ENCODE measurements around the gene PLCL2. TPM values are rescaled to one million over a fixed set of nuclear protein-coding genes. Genes with fewer than 3 reads are reported as not detected.
A peak's percentile ranks its signal among the peaks of the same experiment; 100 is the strongest.

The PLCL2 gene
- total RNA-seq (10 to 100 TPM; 10.5 to 16.7 TPM), polyA plus RNA-seq (1 to 10 TPM; 2.1 to 3.4 TPM)
- long read RNA-seq, donor 1, full-length matches to known transcripts: 1 of 10 reads
- long read RNA-seq, donor 1, partial matches to known transcripts: 3 of 10 reads
- long read RNA-seq, donor 1, other reads (novel, unspliced or antisense): 6 of 10 reads
- long read RNA-seq, donor 2, full-length matches to known transcripts: 9 of 20 reads
- long read RNA-seq, donor 2, partial matches to known transcripts: 1 of 20 reads
- long read RNA-seq, donor 2, other reads (novel, unspliced or antisense): 10 of 20 reads

DNA sequence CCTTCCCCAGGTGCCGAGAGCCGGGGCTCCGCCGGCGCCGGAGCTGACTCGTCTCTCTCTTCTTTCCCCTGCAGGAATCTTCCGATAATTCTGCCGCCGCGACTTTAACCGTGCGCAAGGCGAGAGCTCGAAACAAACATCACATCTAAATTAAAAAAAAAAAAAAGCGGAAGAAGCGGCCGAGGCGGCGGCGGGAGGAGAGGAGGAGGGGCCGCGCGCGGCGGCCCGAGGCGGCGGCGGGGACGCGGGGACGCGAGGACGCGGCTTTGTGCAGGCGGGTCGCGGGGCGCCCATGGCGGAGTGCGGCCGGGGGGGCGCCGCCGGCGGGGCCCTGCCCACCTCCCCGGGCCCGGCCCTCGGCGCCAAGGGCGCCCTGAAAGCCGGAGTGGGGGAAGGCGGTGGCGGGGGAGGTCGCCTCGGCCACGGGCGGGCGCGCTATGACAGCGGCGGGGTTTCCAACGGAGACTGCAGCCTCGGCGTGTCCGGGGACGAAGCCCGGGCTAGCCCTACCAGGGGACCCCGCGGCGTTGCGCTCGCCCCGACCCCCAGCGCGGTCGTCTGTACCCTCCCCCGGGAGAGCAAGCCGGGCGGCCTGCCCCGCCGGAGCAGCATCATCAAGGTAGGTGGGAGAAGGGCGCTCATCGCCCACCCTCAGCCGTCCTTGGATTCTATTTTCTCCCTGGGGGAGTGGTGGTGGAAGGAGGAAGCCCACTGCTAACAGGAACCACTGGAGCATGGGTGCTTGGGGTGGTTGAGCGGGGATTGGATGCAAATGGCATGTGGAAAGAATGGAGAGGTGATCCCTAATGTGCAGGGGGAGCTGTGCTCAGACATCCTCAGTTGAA is at the start of gene PLCL2:
Gene PLCL2, plus strand, starts transcription at position 208 of the 845 bp plus-strand sequence. Its CDS starts 85 bp downstream, at position 293.
- Histone ChIP-seq H3K27ac (ENCODE audit: low read depth in 1 of 2, low read length in 2 of 2) (peak within 1 kb of the TSS; percentile 6 to 43), H3K27me3 (ENCODE audit: control insufficient read depth in 1 of 2, insufficient read depth in 2 of 2, low read length in 1 of 2) (no peaks in the 10 kb centered on the region), H3K4me3 (ENCODE audit: low read length in 2 of 2) (peak within 1 kb of the TSS; percentile 59 to 96), H3K9me3 (ENCODE audit: control insufficient read depth, low read length) (no peaks in the 10 kb centered on the region), H3K36me3 (ENCODE audit: control insufficient read depth in 1 of 2, insufficient read depth in 2 of 2, low read length in 1 of 2) (no peaks in the 10 kb centered on the region), H3K4me1 (ENCODE audit: control insufficient read depth in 1 of 2, insufficient read depth in 2 of 2, low read length in 2 of 2) (peaks cover 0 to 3% of the 10 kb centered on the region in 2 donors)
- intact Hi-C loops (cut with DNase I): loop anchor here (5.0 to 10.0 kb wide), 2 partner anchors 147 to 280 kb away; partner anchors contain the start of gene DAZL (in 2 of the 2)
- ATAC-seq (ENCODE audit: low FRiP score) (peak; percentile 62), DNase-seq (peak; percentile 69 to 82)
- WGBS, 2 donors: 0 to 1% methylated on average over 39 to 87 of the region's 87 CpGs

DNA sequence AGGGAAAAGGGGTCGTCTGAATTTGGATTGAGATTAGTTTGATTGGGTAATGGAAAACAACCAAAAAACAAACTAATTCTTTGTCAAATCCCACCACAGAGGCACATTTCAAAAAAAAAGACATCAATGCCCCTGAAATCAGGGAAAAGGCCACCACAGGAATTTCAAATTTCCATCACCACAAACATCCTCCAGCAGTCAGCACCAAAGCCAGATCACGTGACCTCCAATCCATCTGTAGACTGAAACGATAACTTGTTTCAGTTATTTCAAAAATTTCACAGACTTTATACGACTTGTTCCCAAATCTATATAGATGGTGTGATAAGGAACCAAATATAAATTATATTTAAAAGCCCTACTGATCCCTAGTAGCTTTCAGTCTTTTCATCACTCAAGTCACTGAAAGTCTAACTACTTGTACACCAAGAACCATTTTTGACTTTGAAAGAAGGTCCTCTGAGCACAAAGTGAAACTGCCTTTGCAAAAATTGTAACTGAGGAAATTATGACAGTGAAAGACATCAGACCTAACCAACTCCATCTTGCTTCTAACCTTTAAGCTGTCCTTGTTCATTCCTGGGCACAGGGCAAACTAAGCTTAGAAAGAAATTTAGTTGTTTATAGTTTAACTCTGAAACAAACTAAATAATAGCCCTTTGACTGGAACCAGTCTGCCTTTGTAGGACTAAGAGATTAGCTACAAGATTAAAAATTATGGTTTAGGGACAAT is 48.1 kb upstream of the PLCL2 start:
- H3K4me1 ChIP-seq (ENCODE audit: control insufficient read depth in 1 of 2, insufficient read depth in 2 of 2, low read length in 2 of 2): no peaks in the 10 kb centered on the region
- ATAC-seq (ENCODE audit: low FRiP score): no peak
- WGBS, 2 donors: 35 to 49% methylated on average over 4 of the region's 4 CpGs
- H3K27ac ChIP-seq (ENCODE audit: low read depth in 1 of 2, low read length in 2 of 2): no peak overlapping the region
- no peak for DNase-seq
- intact Hi-C loops (cut with DNase I): no loop called here
- no peak overlapping the region for H3K4me3 ChIP-seq (ENCODE audit: low read length in 2 of 2)
- no peaks in the 10 kb centered on the region for H3K27me3 ChIP-seq (ENCODE audit: control insufficient read depth in 1 of 2, insufficient read depth in 2 of 2, low read length in 1 of 2)
- H3K9me3 ChIP-seq (ENCODE audit: control insufficient read depth, low read length): no peaks in the 10 kb centered on the region
- no peaks in the 10 kb centered on the region for H3K36me3 ChIP-seq (ENCODE audit: control insufficient read depth in 1 of 2, insufficient read depth in 2 of 2, low read length in 1 of 2)

DNA sequence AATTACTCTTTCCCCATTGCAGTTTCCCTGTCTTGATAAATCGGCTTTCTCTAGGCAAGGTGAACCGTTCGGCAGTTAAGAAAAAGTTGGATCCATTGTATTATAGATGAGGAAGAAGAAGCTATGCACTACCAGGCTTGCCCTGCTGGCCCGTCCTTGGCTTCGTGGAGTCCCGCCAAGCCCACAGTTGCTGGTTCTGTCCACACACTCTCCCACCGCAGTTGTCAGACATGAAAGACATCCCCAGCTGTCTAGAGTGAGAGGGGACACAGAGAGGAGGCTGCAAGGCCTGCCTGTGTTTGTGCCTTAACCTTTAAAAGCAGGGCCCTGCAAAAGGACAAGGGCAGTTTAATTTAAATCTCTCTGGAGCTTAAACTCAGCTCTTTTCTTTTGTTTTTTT is 47.2 kb upstream of the PLCL2 start:
- H3K27ac ChIP-seq (ENCODE audit: low read depth in 1 of 2, low read length in 2 of 2): no peak overlapping the region
- ATAC-seq (ENCODE audit: low FRiP score) (no peak), DNase-seq (no peak)
- 91 to 93% methylated on average over 7 of the region's 7 CpGs for WGBS, 2 donors
- H3K4me3 ChIP-seq (ENCODE audit: low read length in 2 of 2): no peak overlapping the region
- H3K4me1 ChIP-seq (ENCODE audit: control insufficient read depth in 1 of 2, insufficient read depth in 2 of 2, low read length in 2 of 2): no peaks in the 10 kb centered on the region
- H3K36me3 ChIP-seq (ENCODE audit: control insufficient read depth in 1 of 2, insufficient read depth in 2 of 2, low read length in 1 of 2): no peaks in the 10 kb centered on the region
- intact Hi-C loops (cut with DNase I): no loop called here
- no peaks in the 10 kb centered on the region for H3K27me3 ChIP-seq (ENCODE audit: control insufficient read depth in 1 of 2, insufficient read depth in 2 of 2, low read length in 1 of 2)
- no peaks in the 10 kb centered on the region for H3K9me3 ChIP-seq (ENCODE audit: control insufficient read depth, low read length)

DNA sequence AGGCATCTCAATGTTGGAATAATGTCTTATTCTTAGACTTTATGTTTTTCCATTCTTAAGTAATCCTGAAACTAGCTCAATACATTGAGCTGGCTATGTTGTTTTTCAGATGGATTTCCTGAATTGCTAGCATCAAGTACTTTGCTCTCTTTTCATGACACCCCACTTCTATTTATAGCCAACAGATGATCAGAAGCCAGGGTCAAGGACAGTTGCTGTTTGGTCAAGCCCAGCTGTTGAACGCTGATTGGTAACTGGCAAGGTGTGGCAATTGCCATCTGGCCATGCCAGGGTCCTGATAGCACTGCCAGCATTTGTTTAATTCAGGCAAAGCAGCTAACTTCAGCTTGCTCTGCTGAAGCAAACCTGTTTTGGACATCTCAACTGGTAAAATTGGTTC is 46.2 kb upstream of the PLCL2 start:
- no peaks in the 10 kb centered on the region for H3K36me3 ChIP-seq (ENCODE audit: control insufficient read depth in 1 of 2, insufficient read depth in 2 of 2, low read length in 1 of 2)

DNA sequence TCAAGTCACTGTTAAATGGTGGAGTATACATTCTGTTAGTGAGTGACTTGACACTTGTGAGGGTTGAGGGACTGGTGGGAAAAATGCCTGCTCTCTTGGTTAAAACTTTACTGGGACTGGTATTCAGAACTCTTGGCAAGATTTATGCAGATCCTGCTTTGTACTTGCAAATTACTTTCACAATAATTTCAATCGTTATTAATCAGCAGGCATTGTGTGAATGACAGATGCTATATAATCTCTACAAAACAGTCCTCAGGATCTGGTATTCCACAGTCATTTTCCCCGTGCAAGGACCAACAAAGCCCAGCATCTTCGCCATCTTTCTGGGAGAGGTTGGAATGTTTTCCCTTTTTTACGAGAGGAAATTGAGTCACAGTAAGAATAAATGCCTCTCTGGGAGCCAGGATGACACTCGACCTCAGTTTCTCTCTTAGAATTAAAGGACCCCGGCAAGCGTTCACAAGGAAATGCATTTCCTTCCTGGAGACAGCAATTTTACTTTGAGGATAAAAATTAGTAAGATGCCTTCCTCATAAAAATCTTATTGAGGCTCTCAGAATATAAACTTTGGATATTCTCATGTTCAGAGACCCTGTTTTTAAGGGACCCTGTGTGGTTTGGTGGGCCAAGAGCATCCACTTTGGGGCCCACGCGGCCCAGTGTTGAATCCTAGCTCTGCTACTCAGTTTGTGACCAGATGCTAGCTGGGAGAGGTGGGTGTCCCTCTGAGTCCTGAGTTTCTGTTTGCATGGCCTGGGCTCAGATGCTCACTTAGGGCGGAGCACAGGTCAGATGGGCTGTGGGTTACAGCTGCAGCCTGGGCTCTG is 45.3 kb upstream of the PLCL2 start:
- no peaks in the 10 kb centered on the region for H3K27me3 ChIP-seq (ENCODE audit: control insufficient read depth in 1 of 2, insufficient read depth in 2 of 2, low read length in 1 of 2)
- H3K9me3 ChIP-seq (ENCODE audit: control insufficient read depth, low read length): no peaks in the 10 kb centered on the region
- H3K4me3 ChIP-seq (ENCODE audit: low read length in 2 of 2): no peak overlapping the region
- ATAC-seq (ENCODE audit: low FRiP score) (no peak), DNase-seq (no peak)
- H3K27ac ChIP-seq (ENCODE audit: low read depth in 1 of 2, low read length in 2 of 2): no peak overlapping the region
- intact Hi-C loops (cut with DNase I): no loop called here
- H3K4me1 ChIP-seq (ENCODE audit: control insufficient read depth in 1 of 2, insufficient read depth in 2 of 2, low read length in 2 of 2): no peaks in the 10 kb centered on the region
- WGBS, 2 donors: 88 to 90% methylated on average over 10 of the region's 10 CpGs
- H3K36me3 ChIP-seq (ENCODE audit: control insufficient read depth in 1 of 2, insufficient read depth in 2 of 2, low read length in 1 of 2): no peaks in the 10 kb centered on the region

More for the DNA sequence above, 46.2 kb upstream of the PLCL2 start:
- H3K4me1 ChIP-seq (ENCODE audit: control insufficient read depth in 1 of 2, insufficient read depth in 2 of 2, low read length in 2 of 2): no peaks in the 10 kb centered on the region
- DNase-seq (no peak), ATAC-seq (ENCODE audit: low FRiP score) (no peak)
- H3K9me3 ChIP-seq (ENCODE audit: control insufficient read depth, low read length): no peaks in the 10 kb centered on the region
- H3K4me3 ChIP-seq (ENCODE audit: low read length in 2 of 2): no peak overlapping the region
- H3K27ac ChIP-seq (ENCODE audit: low read depth in 1 of 2, low read length in 2 of 2): no peak overlapping the region
- intact Hi-C loops (cut with DNase I): no loop called here
- no peaks in the 10 kb centered on the region for H3K27me3 ChIP-seq (ENCODE audit: control insufficient read depth in 1 of 2, insufficient read depth in 2 of 2, low read length in 1 of 2)
- whole genome bisulfite sequencing, 2 donors: 48 to 75% methylated on average over 1 of the region's 1 CpG

DNA sequence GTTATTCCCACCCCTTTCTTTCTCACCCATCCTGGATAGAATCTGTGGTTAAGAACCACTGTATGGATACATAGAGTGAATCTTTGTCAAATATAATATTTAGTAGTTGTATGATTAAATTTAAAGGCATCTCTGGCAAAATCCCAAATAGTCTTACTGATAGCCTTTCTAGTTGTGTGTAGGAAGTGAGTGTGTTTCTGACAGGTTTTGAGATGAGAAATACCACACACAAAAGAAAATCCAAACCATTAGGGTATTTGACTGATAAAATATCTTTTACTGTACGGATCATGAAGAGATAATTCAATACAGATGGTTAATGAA is 44.7 kb upstream of the PLCL2 start:
- Histone ChIP-seq H3K4me1 (ENCODE audit: control insufficient read depth in 1 of 2, insufficient read depth in 2 of 2, low read length in 2 of 2) (no peaks in the 10 kb centered on the region), H3K27ac (ENCODE audit: low read depth in 1 of 2, low read length in 2 of 2) (no peak overlapping the region), H3K9me3 (ENCODE audit: control insufficient read depth, low read length) (no peaks in the 10 kb centered on the region), H3K4me3 (ENCODE audit: low read length in 2 of 2) (no peak overlapping the region), H3K36me3 (ENCODE audit: control insufficient read depth in 1 of 2, insufficient read depth in 2 of 2, low read length in 1 of 2) (no peaks in the 10 kb centered on the region), H3K27me3 (ENCODE audit: control insufficient read depth in 1 of 2, insufficient read depth in 2 of 2, low read length in 1 of 2) (no peaks in the 10 kb centered on the region)
- ATAC-seq (ENCODE audit: low FRiP score) (no peak), DNase-seq (no peak)
- intact Hi-C loops (cut with DNase I): no loop called here
- WGBS, 2 donors: 97 to 98% methylated on average over 1 of the region's 1 CpG

DNA sequence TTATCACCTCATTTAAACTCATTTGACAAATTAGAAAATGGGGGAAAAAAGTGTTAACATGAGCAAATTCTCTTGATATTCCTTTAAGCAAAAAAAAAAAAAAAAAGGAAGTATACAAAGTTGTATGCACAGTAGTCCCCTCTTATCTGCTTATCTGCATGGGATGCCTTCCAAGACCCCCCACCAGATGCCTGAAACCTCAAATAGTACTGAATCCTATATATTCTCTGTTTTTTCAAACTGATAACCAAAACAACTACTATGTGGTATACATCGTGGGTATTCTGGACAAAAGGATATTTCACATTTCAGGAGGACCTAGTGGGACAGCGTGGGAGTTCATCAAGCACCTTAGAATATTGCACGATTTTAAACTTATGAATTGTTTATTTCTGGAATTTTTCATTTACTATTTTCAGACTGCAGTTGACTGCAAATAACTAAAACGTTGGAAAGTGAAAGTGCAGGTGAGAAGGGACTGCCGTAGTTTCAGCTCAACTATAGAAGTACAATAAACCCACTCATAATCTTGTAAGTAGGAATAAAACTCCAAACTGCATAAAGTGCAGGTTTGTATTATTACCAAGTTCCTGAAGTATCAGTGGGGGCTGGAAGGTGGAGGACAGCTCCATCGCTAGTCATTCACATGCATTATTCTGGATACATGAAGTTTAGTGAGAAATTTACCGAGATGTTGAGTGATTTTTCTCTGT is 43.6 kb upstream of the PLCL2 start:
- intact Hi-C loops (cut with DNase I): no loop called here
- Histone ChIP-seq H3K27ac (ENCODE audit: low read depth in 1 of 2, low read length in 2 of 2) (no peak overlapping the region), H3K4me1 (ENCODE audit: control insufficient read depth in 1 of 2, insufficient read depth in 2 of 2, low read length in 2 of 2) (no peaks in the 10 kb centered on the region), H3K27me3 (ENCODE audit: control insufficient read depth in 1 of 2, insufficient read depth in 2 of 2, low read length in 1 of 2) (no peaks in the 10 kb centered on the region), H3K4me3 (ENCODE audit: low read length in 2 of 2) (no peak overlapping the region), H3K36me3 (ENCODE audit: control insufficient read depth in 1 of 2, insufficient read depth in 2 of 2, low read length in 1 of 2) (no peaks in the 10 kb centered on the region), H3K9me3 (ENCODE audit: control insufficient read depth, low read length) (no peaks in the 10 kb centered on the region)
- DNase-seq: no peak
- WGBS, 2 donors: 82 to 86% methylated on average over 7 of the region's 7 CpGs
- ATAC-seq (ENCODE audit: low FRiP score): no peak

DNA sequence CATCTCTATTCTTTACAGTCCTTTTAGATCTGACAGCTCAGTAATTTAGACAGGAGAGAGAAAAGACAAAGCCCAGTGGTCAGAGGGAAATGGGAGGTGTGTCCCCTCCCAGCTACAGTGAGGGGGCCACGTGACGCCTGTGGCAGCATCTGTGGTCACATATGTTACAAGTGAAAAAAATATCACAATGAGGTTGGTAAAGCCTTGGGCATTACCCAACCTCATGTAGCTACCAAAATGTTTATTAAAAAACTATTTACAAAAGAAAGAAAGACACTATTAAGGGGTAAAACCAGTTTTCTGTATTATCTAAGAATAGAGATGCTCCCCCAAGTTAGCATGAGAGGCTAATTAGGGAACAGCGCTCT is 42.9 kb upstream of the PLCL2 start:
- no peaks in the 10 kb centered on the region for H3K27me3 ChIP-seq (ENCODE audit: control insufficient read depth in 1 of 2, insufficient read depth in 2 of 2, low read length in 1 of 2)
- ATAC-seq (ENCODE audit: low FRiP score): no peak
- peak in 1 of 2 donors; percentile 68 for DNase-seq
- intact Hi-C loops (cut with DNase I): no loop called here
- no peaks in the 10 kb centered on the region for H3K36me3 ChIP-seq (ENCODE audit: control insufficient read depth in 1 of 2, insufficient read depth in 2 of 2, low read length in 1 of 2)
- no peaks in the 10 kb centered on the region for H3K4me1 ChIP-seq (ENCODE audit: control insufficient read depth in 1 of 2, insufficient read depth in 2 of 2, low read length in 2 of 2)
- H3K4me3 ChIP-seq (ENCODE audit: low read length in 2 of 2): no peak overlapping the region
- H3K9me3 ChIP-seq (ENCODE audit: control insufficient read depth, low read length): no peaks in the 10 kb centered on the region
- H3K27ac ChIP-seq (ENCODE audit: low read depth in 1 of 2, low read length in 2 of 2): no peak overlapping the region
- WGBS, 2 donors: 89 to 91% methylated on average over 3 of the region's 3 CpGs
